Esophagus squamous epithelium (tissue), 4 donors: Measurements from ENCODE around the gene ATXN7L3.

ENCODE experiments used
- CTCF ChIP-seq, 6 experiments: fragments of 450-650 bp in 4 of 6; fragments of 200-600 bp in 2 of 6; sonication (generic) in 2 of 6; IDR thresholded peaks; one replicate each; pipeline ENCODE4 v1.5.1; 2016 to 2019; ENCODE audit warnings: antibody characterized with exemption in 6 of 6, mild to moderate bottlenecking in 4 of 6, moderate library complexity in 4 of 6
- POLR2A ChIP-seq, 4 donors: fragments of 450-650 bp; IDR thresholded peaks; one replicate each; pipeline ENCODE4 v1.6.1; 2017; ENCODE audit warnings: antibody characterized with exemption in 4 of 4, mild to moderate bottlenecking in 4 of 4, moderate library complexity in 3 of 4

GRCh38 chr17:44247440-44247841, 47.8 kb upstream of the ATXN7L3 start:
- TF ChIP-seq CTCF (IDR thresholded peaks at IDR 0.05), result no peak
- no peak for TF ChIP-seq POLR2A (IDR thresholded peaks at IDR 0.05)
